H1 (cell line): Measurements from ENCODE around the gene PLLP. TPM values are rescaled to one million over a fixed set of nuclear protein-coding genes. Genes with fewer than 3 reads are reported as not detected.

Experiments used
- BACH1 ChIP-seq: IDR thresholded peaks from 2 replicates; pipeline ENCODE4 v1.6.1; 2012; ENCODE audit warnings: low read length, improper control_type of control experiment
- BRCA1 ChIP-seq: IDR thresholded peaks from 2 replicates; pipeline ENCODE4 v1.6.1; 2012; ENCODE audit warnings: low read depth, low read length, improper control_type of control experiment
- CHD1 ChIP-seq: IDR thresholded peaks from 2 replicates; pipeline ENCODE4 v1.6.1; 2012; ENCODE audit warnings: low read depth, low read length, improper control_type of control experiment
- CHD2 ChIP-seq: IDR thresholded peaks from 2 replicates; pipeline ENCODE4 v1.6.1; 2012; ENCODE audit warnings: low read length, improper control_type of control experiment
- EGR1 ChIP-seq: IDR thresholded peaks from 2 replicates; pipeline ENCODE4 v1.6.1; 2011; ENCODE audit warnings: low read depth, low read length, borderline replicate concordance
- HDAC2 ChIP-seq, 2 experiments: fragments of 300-600 bp in 1 of 2; sonication (generic) in 1 of 2; IDR thresholded peaks; 2 replicates each; pipeline ENCODE4 v1.6.1; 2011 to 2012; ENCODE audit warnings: low read depth in 2 of 2, low read length in 2 of 2, mild to moderate bottlenecking in 2 of 2, moderate library complexity in 2 of 2, borderline replicate concordance in 1 of 2, inconsistent platforms in 1 of 2
- JUN ChIP-seq: IDR thresholded peaks from 2 replicates; pipeline ENCODE4 v1.6.1; 2011; ENCODE audit warnings: low read depth, mild to moderate bottlenecking, improper control_type of control experiment, low read length
- KDM1A ChIP-seq: fragments of 200-600, 300-600 bp; sonication (generic); IDR thresholded peaks from 2 replicates; pipeline ENCODE4 v1.7.1; 2016; ENCODE audit warnings: mild to moderate bottlenecking, low read length, borderline replicate concordance
- KDM5A ChIP-seq: fragments of 200-600 bp; IDR thresholded peaks from 2 replicates; pipeline ENCODE4 v1.7.1; 2012; ENCODE audit warnings: mild to moderate bottlenecking, low read length, inconsistent platforms, mixed read lengths
- MAFK ChIP-seq: IDR thresholded peaks from 2 replicates; pipeline ENCODE4 v1.6.1; 2012; ENCODE audit warnings: low read depth, mild to moderate bottlenecking, improper control_type of control experiment, low read length
- NRF1 ChIP-seq: IDR thresholded peaks from 2 replicates; pipeline ENCODE4 v1.6.1; 2011; ENCODE audit warnings: mild to moderate bottlenecking, low read depth, low read length, improper control_type of control experiment
- RAD21 ChIP-seq, 2 experiments: IDR thresholded peaks in 1 of 2; conservative IDR thresholded peaks in 1 of 2; 2 replicates each; pipeline ENCODE4 v1.6.1; 2011; ENCODE audit warnings: low read depth in 2 of 2, low read length in 2 of 2, improper control_type of control experiment in 1 of 2, inconsistent platforms in 1 of 2, mild to moderate bottlenecking in 1 of 2, moderate library complexity in 1 of 2
- RBBP5 ChIP-seq: IDR thresholded peaks from 2 replicates; pipeline ENCODE4 v1.7.1; 2012; ENCODE audit warnings: low read depth, mild to moderate bottlenecking, inconsistent platforms, low read length, moderate library complexity, borderline replicate concordance
- SIN3A ChIP-seq, 2 experiments: IDR thresholded peaks in 1 of 2; conservative IDR thresholded peaks in 1 of 2; 2 replicates each; pipeline ENCODE4 v1.6.1; 2011 to 2012; ENCODE audit warnings: low read length in 2 of 2, improper control_type of control experiment in 1 of 2, low read depth in 1 of 2, mild to moderate bottlenecking in 1 of 2
- SP1 ChIP-seq: IDR thresholded peaks from 2 replicates; pipeline ENCODE4 v1.6.1; 2011; ENCODE audit warnings: low read depth, low read length
- SP2 ChIP-seq: IDR thresholded peaks from 2 replicates; pipeline ENCODE4 v1.6.1; 2012; ENCODE audit warnings: mild to moderate bottlenecking, low read length, inconsistent platforms
- SUZ12 ChIP-seq: fragments of 200-600 bp; sonication (generic); IDR thresholded peaks from 2 replicates; pipeline ENCODE4 v1.6.1; 2012; ENCODE audit warnings: mild to moderate bottlenecking, inconsistent platforms, low read length, moderate library complexity, mixed read lengths
- TAF1 ChIP-seq: IDR thresholded peaks from 2 replicates; pipeline ENCODE4 v1.6.1; 2011; ENCODE audit warnings: mild to moderate bottlenecking, low read depth, low read length
- TAF7 ChIP-seq: optimal IDR thresholded peaks from 2 replicates; pipeline ENCODE3; 2011; ENCODE audit warnings: low read depth, mild to moderate bottlenecking, inconsistent platforms, low read length, moderate library complexity, borderline replicate concordance
- TBP ChIP-seq: IDR thresholded peaks from 2 replicates; pipeline ENCODE4 v1.6.1; 2011; ENCODE audit warnings: low read depth, low read length, improper control_type of control experiment
- TCF12 ChIP-seq: IDR thresholded peaks from 2 replicates; pipeline ENCODE4 v1.6.1; 2011; ENCODE audit warnings: low read depth, mild to moderate bottlenecking, low read length
- TEAD4 ChIP-seq: IDR thresholded peaks from 2 replicates; pipeline ENCODE4 v1.6.1; 2012; ENCODE audit warnings: low read depth, low read length, inconsistent platforms, mixed read lengths
- polyA plus RNA-seq, 7 experiments: library from polyadenylated mRNA; depleted of rRNA in 3 of 7; stranded (reverse) in 5 of 7; unstranded in 2 of 7; fragments of >200 nt in 5 of 7; fragments of 200-250 nt in 2 of 7; gene quantifications; 1 replicate in 5 of 7; 2 replicates in 1 of 7; 4 replicates in 1 of 7; pipeline versions ENCODE4 v1.2.1 to v1.2.3, GENCODE V29; 2011 to 2013; ENCODE audit warnings: missing spikeins in 2 of 7, mixed read lengths in 2 of 7
- total RNA-seq: library from RNA; stranded (reverse); fragmentation: NEBNext Ultra II Directional; extraction: Animal tissue kit (Norgen Biotek cat#: 25700); gene quantifications from 2 replicates; pipeline ENCODE4 v1.2.1, GENCODE V29; 2021
- TF ChIP-seq, protein P1 (sequence below): IDR thresholded peaks from 2 replicates; pipeline ENCODE4 v1.6.1; 2012; ENCODE audit warnings: low read length, inconsistent platforms

PLLP gene
- total and polyA plus RNA-seq, 2 of the 8 experiments (the other 6 are each of a cell fraction or from before 2014, with no cell fraction given), result 2.9 to 10.6 TPM

DNA sequence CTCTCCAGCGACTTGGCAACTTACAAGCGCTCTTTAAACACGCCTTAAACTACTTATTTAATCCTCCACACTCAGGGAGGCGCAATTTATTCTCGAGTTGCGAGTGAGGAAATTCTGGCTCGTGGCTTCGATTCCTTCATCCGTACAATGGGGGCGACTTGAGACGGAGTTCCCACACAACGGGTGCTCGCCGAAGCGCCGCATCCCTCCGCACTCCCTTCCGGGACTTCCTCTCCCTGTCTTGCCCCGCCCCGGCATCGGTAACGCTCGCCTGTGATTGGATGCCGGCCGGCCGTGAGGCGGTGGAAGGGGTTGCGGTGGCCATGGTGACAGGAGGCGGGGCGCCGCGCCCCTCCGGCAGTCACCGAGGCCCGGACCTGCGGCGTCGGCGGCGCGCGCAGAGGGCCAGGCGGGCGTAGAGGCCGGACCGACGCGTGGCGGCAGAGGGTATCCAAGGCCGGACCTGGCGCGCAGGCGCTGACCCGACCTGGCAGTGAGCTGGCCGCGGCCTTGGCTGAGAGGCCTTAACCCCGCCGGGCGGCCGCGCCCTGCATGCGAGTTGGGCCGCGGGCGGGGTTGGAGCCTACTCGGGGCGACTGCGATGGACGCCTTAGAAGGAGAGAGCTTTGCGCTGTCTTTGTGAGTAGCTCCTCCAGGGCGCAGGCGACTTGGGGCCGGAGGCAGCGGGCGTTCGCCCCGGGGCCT lies 39.6 kb downstream of the PLLP start, which contains the start of gene ARL2BP (continued):
- TF ChIP-seq RBBP5 (peak; percentile 41; the same call in 1 of the 2 replicates), JUN (no peak), SUZ12 (no peak), HDAC2 (IDR thresholded peaks at IDR 0.05; ENCODE audit: borderline replicate concordance in 1 of 2, low read depth in 2 of 2, low read length in 2 of 2) (no peak), TEAD4 (0 out of 2 replicates have a peak, but pooled peaks have one; percentile 17), SP1 (peak; percentile 63; the same call in 1 of the 2 replicates), EGR1 (no peak), KDM1A (no peak), SIN3A (conservative IDR thresholded peaks at IDR 0.05 in 1 of 2, IDR thresholded peaks at IDR 0.05 in 1 of 2; ENCODE audit: low read depth in 1 of 2, low read length in 2 of 2) (peak; percentile 10 to 70; a peak in 3 of 4 replicates), TBP (peak; percentile 46; the same call in 1 of the 2 replicates), MAFK (no peak), BRCA1 (no peak), KDM5A (no peak), CHD1 (no peak), NRF1 (peak; percentile 45; the same call in 1 of the 2 replicates), BACH1 (no peak), SP2 (no peak), CHD2 (peak; percentile 77), TAF7 (no peak), RAD21 (IDR thresholded peaks at IDR 0.05 in 1 of 2, conservative IDR thresholded peaks at IDR 0.05 in 1 of 2; ENCODE audit: low read depth in 2 of 2, low read length in 2 of 2) (peak; percentile 6 to 12; a peak in 1 of 4 replicates), TCF12 (no peak), TAF1 (peak; percentile 78)
- TF ChIP-seq, protein P1, sequence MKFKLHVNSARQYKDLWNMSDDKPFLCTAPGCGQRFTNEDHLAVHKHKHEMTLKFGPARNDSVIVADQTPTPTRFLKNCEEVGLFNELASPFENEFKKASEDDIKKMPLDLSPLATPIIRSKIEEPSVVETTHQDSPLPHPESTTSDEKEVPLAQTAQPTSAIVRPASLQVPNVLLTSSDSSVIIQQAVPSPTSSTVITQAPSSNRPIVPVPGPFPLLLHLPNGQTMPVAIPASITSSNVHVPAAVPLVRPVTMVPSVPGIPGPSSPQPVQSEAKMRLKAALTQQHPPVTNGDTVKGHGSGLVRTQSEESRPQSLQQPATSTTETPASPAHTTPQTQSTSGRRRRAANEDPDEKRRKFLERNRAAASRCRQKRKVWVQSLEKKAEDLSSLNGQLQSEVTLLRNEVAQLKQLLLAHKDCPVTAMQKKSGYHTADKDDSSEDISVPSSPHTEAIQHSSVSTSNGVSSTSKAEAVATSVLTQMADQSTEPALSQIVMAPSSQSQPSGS, result 0 out of 2 replicates have a peak, but pooled peaks have one; percentile 58
